GM18867 (cell line): ENCODE measurements around the gene AIFM3.

Experiments used
- ATAC-seq: cut with Tn5 transposase; IDR thresholded peaks from one replicate; pipeline ENCODE4 v1.9.1; 2021; ENCODE audit warnings: mild to moderate bottlenecking, moderate library complexity; ENCODE audit not compliant: unreplicated experiment

Gene AIFM3

DNA sequence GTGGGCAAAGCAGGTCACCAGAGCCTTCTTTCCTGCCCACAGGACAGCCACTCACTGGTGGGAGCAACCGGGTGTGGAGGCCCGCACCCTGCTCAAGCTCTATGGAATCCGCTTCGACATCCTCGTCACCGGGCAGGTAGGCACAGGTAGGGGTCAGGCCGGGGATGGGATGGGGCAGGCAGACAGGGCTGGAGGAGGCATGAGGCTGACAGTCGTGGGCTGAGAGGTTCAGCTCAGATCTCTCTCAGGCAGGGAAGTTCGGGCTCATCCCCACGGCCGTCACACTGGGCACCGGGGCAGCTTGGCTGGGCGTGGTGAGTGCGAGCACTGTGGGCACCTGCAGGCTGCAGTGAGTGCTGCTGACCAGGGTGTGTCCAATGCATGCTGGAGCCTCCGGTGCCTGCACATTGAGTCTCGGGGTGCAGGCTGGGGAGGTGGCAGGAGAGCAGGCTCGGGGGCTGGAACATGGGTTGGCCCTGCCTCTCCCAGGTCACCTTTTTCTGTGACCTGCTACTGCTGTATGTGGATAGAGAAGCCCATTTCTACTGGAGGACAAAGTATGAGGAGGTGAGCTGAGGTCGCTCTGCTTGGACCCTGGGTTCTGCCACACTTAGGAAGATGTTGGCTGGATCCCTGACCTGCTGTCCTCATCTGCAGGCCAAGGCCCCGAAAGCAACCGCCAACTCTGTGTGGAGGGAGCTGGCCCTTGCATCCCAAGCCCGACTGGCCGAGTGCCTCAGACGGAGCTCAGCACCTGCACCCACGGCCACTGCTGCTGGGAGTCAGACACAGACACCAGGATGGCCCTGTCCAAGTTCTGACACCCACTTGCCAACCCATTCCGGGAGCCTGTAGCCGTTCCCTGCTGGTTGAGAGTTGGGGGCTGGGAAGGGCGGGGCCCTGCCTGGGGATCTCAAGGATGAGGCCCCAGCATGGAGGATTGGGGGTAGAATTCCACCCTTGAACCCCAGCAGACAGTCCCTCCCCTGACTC lies 59.0 kb downstream of the AIFM3 start:
- ATAC-seq, result no peak

DNA sequence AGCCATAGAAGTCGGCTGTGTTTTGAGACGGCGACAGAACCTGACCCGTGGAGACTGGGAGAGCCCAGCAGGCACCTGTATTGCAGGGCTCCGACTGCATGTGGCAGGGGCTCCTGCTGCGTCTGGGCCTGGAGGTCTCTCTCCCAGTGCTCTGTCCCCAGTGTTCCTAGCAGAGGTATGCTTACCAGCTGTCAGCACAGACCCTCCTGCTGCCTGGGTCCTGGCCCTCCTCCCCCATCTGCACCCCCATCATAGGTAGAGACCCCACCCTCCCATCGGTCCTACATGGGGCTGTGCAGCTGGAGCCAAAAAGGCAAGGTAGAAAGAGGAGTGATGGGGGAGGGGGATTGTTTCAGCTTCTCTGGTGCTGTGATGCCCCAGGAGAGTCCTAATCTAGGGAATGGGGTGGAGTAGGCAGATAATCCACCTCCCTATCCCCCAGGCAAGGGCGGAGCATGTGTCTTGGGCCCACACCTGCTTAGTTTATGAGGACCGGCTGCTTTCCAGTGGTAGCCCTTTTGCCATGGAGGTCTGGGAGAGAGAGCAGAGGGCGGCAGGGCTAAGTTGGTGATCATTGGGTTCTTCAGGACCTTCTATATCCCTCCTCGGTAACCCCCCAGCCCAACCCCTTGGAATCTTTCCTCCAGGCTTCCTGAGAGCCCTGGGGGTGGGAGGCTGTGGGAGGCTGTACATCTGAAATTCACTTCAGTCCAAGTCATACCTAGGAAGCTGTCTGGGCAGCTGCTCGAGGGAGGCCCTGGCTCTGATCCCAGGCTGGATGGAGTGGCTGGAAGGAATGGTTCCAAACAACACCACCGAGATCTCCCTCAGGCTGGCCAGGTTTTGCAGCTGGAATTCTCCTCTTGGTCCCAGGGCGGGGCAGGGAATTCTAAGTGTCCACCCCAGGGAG lies 60.0 kb downstream of the AIFM3 start:
- ATAC-seq, result no peak

GRCh38 chr22:21028277-21029251 lies 61.5 kb downstream of the AIFM3 start:
- ATAC-seq, result no peak

- no peak for ATAC-seq
Measured at GRCh38 chr22:21029486-21030025, 62.5 kb downstream of the AIFM3 start.

DNA sequence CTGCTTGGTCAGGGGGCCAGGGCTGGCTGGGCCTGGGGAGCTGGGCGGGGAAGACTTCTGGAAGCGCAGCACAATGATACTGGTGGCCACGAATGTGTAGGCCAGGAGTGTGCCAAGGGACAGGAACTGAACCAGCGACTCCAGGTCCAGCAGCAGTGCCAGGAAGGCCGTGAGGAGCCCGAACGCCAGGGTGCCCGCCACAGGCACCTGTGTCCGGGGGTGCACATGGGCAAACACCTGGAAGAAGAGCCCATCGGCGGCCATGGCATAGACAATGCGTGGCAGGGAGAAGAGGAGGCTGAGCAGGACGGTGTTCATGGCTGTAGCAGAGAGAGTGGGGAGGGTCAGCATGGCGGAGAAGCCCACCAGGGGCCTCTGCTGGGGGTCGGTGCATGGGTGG lies 63.0 kb downstream of the AIFM3 start:
- ATAC-seq, result no peak
